GM12872 (cell line): ENCODE data around the gene C1QTNF5.

Experiments
- TF ChIP-seq, protein P1 (sequence below): IDR thresholded peaks from 3 replicates; pipeline ENCODE4 v1.5.1; 2011; ENCODE audit warnings: low read depth, mild to moderate bottlenecking, low read length, moderate library complexity; ENCODE audit not compliant: insufficient read depth

Gene C1QTNF5

DNA sequence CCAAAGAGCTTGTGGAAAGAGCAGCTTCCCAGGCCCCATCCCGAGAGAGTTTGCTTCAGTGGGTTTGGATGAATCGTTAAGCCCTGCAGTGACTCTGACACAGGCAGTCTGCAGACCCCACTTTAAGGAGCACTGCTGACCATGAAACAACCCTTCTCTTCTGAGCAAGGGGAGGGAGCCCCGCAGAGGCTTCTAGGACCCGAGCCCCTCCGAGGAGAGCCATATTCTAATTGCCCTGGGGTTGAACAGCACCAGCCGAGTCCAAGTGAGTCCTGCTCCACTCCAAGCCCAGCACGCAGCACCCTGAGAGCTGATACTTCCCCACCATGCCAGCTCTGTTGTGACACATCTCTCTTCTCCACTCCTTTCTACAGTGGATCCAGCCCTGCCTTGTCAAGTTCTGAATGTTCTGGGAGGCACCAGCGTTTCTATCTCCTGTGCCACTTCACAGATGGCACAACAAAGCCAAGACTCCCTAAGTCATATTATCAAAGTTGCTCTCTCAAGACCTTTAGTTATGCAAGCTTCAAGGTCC is 30.5 kb upstream of the C1QTNF5 start:
- TF ChIP-seq, protein P1, sequence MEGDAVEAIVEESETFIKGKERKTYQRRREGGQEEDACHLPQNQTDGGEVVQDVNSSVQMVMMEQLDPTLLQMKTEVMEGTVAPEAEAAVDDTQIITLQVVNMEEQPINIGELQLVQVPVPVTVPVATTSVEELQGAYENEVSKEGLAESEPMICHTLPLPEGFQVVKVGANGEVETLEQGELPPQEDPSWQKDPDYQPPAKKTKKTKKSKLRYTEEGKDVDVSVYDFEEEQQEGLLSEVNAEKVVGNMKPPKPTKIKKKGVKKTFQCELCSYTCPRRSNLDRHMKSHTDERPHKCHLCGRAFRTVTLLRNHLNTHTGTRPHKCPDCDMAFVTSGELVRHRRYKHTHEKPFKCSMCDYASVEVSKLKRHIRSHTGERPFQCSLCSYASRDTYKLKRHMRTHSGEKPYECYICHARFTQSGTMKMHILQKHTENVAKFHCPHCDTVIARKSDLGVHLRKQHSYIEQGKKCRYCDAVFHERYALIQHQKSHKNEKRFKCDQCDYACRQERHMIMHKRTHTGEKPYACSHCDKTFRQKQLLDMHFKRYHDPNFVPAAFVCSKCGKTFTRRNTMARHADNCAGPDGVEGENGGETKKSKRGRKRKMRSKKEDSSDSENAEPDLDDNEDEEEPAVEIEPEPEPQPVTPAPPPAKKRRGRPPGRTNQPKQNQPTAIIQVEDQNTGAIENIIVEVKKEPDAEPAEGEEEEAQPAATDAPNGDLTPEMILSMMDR: no peak

DNA sequence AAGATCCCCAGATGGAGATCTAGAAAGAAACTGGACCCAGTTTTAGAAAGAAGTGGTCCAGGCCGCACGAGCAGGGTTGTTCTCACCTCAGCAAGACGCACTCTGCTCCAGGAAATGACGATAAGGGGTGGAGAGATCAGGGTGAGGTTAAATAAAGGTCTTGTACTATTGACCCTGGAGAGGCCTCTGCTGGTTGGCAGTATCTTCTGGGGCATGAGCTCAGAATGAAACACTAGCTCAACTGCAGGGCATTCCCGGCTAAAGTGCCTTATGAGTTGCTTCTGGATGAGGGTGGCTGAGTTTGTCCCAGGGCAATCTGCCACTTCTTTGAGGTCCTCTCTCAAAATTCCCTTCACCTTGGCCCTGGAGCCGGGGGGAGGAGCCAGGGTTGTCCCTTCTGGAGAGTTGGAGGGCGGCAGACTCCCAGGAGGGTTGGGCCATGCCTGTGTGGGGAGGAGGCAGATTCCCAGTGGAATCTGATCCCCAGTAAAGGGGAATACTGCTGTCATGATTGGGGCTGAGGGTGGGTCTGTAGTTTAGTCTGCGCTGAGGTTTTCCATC is 29.9 kb upstream of the C1QTNF5 start:
- TF ChIP-seq, protein P1: no peak

DNA sequence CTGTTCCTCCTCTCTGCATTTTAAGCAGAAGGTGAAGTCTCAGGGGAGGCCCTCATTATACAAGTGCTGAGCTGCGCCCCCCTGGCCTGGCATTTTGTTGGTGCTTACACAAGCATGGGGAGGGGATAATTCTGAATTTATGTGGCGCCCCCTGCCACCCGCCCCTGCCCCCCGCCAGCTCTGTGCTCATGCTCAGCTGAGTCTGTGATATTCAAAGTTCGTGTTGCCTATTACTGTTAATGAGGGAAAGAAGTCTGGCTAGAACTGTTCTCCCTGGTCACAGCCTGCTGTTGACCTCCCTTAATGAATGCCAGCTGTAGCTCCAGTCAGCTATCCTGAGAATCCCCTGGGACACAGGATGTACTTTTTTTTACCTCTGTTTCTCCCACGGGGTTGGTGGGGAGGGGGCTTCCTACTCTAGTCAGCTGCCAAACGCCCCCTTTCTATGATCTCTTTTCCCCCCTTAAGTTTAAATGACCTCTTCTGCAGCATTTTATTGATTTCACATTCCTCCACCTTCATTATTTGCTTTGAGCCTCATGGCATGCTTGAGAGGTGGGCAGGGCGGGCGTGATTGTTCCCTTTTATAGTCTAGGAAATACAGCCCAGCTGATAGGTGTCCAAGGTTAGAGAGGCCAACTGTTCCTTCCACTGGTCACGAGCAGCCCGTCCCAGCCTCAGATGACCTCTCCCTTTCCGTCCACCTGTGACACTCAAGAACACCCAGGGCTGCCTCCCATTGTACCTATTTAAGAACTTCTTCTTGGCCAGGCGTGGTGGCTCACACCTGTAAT is 28.6 kb upstream of the C1QTNF5 start:
- TF ChIP-seq, protein P1: no peak

DNA sequence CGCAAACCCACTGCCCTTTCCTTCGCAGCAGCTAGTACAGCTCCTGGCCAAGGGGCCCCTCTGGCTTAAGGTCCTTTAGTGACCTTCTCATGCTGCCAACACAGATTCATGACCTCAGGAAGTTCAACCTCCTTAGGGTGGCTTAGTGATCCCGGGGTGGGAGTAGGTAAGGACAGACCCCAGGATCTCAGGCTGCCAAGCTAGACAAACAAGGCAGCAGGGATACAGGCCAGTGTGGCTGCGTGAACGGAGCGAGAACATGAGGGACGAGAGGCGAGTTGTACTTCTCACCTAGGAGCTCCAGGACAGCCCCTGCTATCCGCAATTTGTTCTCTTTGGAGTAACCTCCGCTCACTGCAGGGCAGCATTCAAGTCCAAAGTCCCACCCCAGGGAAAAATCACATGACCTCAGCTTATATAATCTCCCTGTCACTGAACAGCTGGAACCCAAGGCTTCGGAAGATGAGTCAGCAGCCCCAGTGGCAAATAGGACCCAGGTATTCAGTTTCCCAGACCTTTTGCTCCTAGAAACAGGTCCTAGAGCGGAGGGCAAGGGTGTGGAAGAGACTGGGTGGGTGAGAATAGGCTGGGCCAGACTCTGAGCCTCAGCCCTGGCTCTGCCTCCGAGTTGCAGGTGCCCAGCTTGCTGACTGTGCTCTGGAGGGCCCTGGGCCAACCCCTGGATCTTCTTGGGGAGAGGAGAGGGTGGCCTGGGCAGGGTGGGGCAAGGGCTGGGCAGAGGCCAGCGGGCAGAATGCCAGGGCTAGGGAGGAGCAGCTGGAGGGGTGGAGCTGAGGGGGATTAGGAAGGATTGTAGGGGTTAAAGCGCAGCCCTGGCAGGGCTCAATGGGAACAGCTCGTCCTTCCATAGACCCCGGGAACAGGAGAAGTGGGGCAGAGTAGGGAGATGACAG is 27.7 kb upstream of the C1QTNF5 start:
- TF ChIP-seq, protein P1: no peak

DNA sequence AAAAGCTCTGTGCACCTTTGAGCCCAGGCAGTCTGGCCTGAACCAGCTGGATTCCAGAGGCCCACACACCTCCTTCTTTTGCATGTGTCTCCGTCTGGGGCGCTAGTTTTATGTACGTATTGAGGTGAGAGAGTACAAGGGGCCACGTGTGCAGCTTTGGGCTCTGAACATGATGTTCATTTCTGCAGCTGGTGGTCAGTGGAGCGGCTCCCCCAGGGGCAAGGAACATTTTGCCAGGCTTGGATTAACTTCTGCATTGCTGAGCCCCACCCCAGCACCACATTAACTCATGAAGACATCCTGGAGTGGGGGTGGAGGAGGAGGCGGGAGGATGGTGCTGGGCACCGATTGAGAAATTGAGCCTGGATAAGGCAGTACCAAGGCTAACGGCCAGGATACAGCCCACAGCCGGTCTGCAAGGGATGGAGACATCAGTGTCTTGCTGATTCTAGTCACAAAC is 27.0 kb upstream of the C1QTNF5 start:
- TF ChIP-seq, protein P1: no peak

DNA sequence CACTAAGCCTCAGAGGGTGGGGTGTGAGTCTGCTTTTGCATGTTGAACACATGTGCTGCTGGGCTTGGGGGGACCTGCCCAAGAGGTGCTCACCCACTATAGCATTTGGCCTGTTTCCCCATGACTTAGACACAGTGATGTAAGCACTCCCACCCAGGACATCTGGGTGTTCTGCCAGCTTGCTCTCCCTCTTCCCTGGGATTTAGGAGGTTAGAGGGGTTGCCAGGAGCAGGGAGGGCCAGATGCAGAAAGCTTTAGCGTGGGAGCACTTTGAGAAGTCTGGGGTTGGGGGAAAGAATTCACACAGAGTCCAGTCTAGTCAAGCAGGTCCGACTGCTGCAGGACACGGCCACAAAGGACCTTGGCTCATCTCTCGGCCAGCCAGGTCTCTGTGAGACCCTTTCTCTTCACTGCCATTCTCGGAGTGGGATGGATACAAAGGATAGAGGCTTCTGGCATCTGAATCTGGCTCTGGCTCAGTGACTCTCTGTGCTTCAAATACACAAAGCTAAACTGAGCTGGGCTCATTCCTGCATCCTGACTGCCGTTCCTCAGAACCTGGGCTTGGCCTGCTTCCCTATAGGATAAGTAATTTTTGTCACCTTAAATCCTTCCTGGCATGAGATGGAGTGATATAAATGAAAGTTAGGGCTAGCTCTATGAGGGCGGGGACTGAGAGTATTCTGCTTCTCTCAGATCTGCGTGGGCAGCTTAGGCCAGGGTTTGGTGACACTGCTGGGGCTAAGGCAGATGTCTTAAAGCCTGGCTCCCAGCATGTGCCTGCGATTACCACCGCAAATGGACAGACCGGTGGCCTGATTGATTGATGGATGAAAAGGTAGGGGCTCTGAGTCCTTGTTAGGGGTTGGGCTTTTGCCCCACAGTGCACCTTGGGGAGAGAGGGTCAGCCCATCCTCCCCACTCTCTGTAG is 26.3 kb upstream of the C1QTNF5 start:
- TF ChIP-seq, protein P1: no peak
